ENCODE results near the gene BORCS6. TPM values are rescaled to one million over a fixed set of nuclear protein-coding genes. Genes with fewer than 3 reads are reported as not detected.

The BORCS6 gene
- total RNA-seq, 1 experiment from 2014 or later, result 3.7 TPM

DNA sequence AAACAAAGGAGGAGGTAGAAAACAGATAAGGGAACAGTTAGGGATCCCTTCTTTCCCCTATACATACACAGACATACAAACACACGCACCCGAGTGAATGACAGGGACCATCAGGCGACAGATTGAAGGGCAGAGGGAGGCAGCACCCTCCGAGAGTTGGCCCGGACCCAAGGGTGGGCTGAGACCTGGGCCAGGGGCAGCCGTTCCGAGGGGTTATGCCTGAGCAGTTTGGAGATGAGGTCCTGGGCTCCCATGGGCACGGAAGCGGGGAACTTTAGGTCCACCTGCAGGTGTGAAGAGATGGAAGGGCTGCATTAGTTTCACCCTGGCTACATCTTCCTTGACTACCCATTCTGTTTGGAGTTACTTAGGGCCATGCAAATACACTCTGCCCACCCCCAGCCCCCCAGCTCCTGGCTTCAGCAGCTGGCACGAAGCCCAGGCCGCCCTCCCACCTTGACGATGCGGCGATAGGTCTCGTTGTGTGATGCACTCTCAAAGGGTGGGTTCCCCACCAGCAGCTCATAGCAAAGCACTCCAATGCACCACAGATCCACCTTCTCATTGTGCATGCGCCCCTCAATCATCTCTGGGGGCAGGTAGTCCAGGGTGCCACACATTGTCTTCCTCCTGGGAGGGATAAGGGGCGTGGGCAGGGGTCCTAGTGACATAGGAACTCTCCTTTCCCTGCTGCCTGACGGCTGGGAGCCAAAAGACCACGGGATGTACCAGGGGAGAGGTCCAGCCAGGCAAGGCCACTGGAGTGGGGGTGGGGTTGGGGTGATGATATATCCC lies 15.0 kb upstream of the BORCS6 start:
- intact Hi-C loops (cut with micrococcal nuclease; ENCODE audit: unreplicated experiment), result no loop called here
- CTCF ChIA-PET, result no interaction called here
- TF ChIP-seq CTCF (IDR thresholded peaks at IDR 0.05; ENCODE audit: unreplicated experiment), result no peak

DNA sequence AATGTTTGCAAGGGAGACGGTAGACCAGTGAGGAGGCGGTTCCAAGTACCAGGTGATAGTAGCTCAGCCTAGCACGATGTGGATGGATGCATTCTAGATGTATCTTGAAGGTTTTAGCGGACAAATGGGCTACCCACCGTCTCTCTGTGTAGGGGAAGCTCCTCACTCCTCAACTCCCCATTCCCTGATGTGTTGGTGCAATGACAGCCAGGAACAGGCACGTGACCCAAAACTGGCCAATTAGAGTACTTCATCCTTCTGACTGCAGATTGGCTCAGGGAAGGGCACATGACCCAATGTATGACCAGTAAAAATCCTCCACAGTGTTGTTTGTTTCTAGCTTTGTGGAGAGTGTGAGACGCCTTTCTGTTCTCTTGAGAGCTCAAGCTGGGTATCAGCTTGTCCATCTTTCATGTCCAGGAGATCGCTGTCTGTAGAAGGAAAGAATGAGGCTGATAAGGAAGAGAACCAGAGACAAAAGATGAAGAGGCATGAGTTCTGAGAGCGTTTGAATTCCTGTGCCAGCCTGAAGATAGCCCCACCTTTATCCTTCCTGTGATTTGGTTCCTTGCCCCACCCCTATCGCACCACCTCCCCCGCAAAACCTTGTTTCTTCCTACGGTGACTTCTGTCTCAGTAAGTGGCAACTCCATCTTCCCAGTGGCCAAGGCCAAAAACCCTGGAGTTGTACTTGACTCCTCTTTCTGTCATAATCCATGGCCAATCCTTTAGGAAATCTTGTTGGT lies 2.3 kb upstream of the BORCS6 start:
- no peaks in the 10 kb centered on the region for H3K9me3 Mint-ChIP-seq (ENCODE audit: low read depth, unreplicated experiment)
- CTCF ChIA-PET, result interaction anchor here (1.0 to 1.5 kb wide), 2 partner anchors 30 to 70 kb away, joined by 3 read pairs; no protein-coding TSS in a partner anchor
- no peak overlapping the region for H3K27ac Mint-ChIP-seq (ENCODE audit: unreplicated experiment)
- H3K4me3 Mint-ChIP-seq (ENCODE audit: low read depth, unreplicated experiment), result no peak overlapping the region
- peaks cover 21% of the 10 kb centered on the region for H3K36me3 Mint-ChIP-seq (ENCODE audit: insufficient read depth, unreplicated experiment)
- H3K27me3 Mint-ChIP-seq (ENCODE audit: unreplicated experiment), result no peaks in the 10 kb centered on the region
- H3K4me1 Mint-ChIP-seq (ENCODE audit: low read depth, unreplicated experiment), result no peaks in the 10 kb centered on the region
- BruUV-seq (replicated peaks), result no TSS peak
- no peak for TF ChIP-seq CTCF (IDR thresholded peaks at IDR 0.05; ENCODE audit: unreplicated experiment)
- intact Hi-C loops (cut with micrococcal nuclease; ENCODE audit: unreplicated experiment), result no loop called here
- DNase-seq, result peak; percentile 76

More for the DNA sequence above, 15.0 kb upstream of the BORCS6 start:
- Mint-ChIP-seq H3K36me3 (ENCODE audit: insufficient read depth, unreplicated experiment) (peaks cover 44% of the 10 kb centered on the region), H3K27me3 (ENCODE audit: unreplicated experiment) (no peaks in the 10 kb centered on the region), H3K9me3 (ENCODE audit: low read depth, unreplicated experiment) (no peaks in the 10 kb centered on the region), H3K4me3 (ENCODE audit: low read depth, unreplicated experiment) (no peak overlapping the region), H3K4me1 (ENCODE audit: low read depth, unreplicated experiment) (no peaks in the 10 kb centered on the region), H3K27ac (ENCODE audit: unreplicated experiment) (no peak overlapping the region)
- DNase-seq, result no peak
- no TSS peak for BruUV-seq (replicated peaks)

DNA sequence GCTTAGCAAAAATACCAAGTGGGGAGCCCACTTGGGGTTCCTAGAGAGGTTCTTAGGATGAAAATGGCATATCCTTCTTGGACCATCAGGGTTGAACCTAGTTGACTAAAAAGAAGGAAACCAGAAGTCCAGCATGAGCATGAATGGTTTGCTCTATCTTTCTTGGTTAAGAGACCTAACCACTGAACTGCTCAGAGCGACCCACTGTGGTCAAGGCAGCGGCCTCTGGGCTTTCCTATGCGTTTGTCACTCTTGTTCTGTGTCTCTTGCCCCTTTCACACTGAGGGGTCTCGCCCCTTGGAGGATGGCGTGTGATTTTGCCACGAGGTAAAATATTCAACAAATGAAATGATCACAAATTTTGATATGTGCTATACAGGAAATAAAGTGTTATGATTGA lies 526 bp upstream of the BORCS6 start:
- no peak for DNase-seq
- no peaks in the 10 kb centered on the region for H3K27me3 Mint-ChIP-seq (ENCODE audit: unreplicated experiment)
- no peak overlapping the region for H3K27ac Mint-ChIP-seq (ENCODE audit: unreplicated experiment)
- no peak for TF ChIP-seq CTCF (IDR thresholded peaks at IDR 0.05; ENCODE audit: unreplicated experiment)
- intact Hi-C loops (cut with micrococcal nuclease; ENCODE audit: unreplicated experiment), result no loop called here
- BruUV-seq (replicated peaks), result no TSS peak
- H3K36me3 Mint-ChIP-seq (ENCODE audit: insufficient read depth, unreplicated experiment), result peaks cover 21% of the 10 kb centered on the region
- CTCF ChIA-PET, result interaction anchor here (0.6 to 0.9 kb wide), 5 partner anchors 20 to 72 kb away, joined by 3 to 4 read pairs (median 3); partner anchors contain the start of gene AURKB
- no peak overlapping the region for H3K4me3 Mint-ChIP-seq (ENCODE audit: low read depth, unreplicated experiment)
- H3K4me1 Mint-ChIP-seq (ENCODE audit: low read depth, unreplicated experiment), result no peaks in the 10 kb centered on the region
- H3K9me3 Mint-ChIP-seq (ENCODE audit: low read depth, unreplicated experiment), result no peaks in the 10 kb centered on the region

DNA sequence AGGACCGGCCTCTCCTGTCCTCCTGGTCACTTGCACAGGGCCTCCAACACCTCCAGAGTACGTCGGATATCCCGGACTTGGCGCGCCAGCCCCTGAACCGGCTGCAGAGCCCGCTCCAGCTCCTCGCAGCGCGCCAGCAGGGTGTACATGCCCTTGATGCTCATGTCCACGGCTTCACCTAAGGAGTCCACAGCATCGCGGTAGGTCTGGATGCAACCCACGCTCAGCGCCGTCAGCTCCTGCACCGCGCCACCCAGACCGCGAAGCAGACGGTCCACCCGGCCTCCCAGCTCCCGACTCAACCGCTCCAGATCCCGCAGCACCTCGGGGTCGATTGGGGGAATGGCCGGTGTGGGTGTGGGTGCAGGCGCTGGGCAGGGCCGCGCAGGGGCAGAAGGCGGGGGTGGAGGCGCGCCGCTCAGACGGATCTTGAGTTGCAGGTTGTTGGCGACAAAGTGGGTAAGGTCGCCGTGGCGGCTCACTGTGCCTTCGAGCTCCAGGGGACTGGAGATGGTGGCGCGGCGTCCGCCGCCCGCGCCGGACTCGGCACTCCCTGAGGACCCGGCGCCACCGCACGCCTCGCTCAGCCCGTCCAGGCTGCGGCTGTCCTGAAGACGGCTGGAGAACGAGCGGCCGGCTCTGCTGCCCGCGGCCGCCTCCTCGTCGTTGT lies 804 bp downstream of the BORCS6 start:
- H3K36me3 Mint-ChIP-seq (ENCODE audit: insufficient read depth, unreplicated experiment), result peaks cover 21% of the 10 kb centered on the region
- no peak overlapping the region for H3K27ac Mint-ChIP-seq (ENCODE audit: unreplicated experiment)
- CTCF ChIA-PET, result interaction anchor here (0.6 kb wide), 1 partner anchor 247 kb away, joined by 3 read pairs; the partner anchor contains the start of gene NDEL1
- no peak overlapping the region for H3K4me3 Mint-ChIP-seq (ENCODE audit: low read depth, unreplicated experiment)
- no TSS peak for BruUV-seq (replicated peaks)
- no peaks in the 10 kb centered on the region for H3K27me3 Mint-ChIP-seq (ENCODE audit: unreplicated experiment)
- no peak for TF ChIP-seq CTCF (IDR thresholded peaks at IDR 0.05; ENCODE audit: unreplicated experiment)
- no peaks in the 10 kb centered on the region for H3K9me3 Mint-ChIP-seq (ENCODE audit: low read depth, unreplicated experiment)
- H3K4me1 Mint-ChIP-seq (ENCODE audit: low read depth, unreplicated experiment), result peaks cover 1% of the 10 kb centered on the region
- intact Hi-C loops (cut with micrococcal nuclease; ENCODE audit: unreplicated experiment), result loop anchor here (5.0 kb wide), 1 partner anchor 52 kb away; no protein-coding TSS in a partner anchor
- DNase-seq, result no peak

Data from Calu3 (cell line).